Measurements from ENCODE around the gene PACC1. TPM values are rescaled to one million over a fixed set of nuclear protein-coding genes. Genes with fewer than 3 reads are reported as not detected.

Gene PACC1
- polyA plus RNA-seq, 1 experiment = 10.6 TPM

DNA sequence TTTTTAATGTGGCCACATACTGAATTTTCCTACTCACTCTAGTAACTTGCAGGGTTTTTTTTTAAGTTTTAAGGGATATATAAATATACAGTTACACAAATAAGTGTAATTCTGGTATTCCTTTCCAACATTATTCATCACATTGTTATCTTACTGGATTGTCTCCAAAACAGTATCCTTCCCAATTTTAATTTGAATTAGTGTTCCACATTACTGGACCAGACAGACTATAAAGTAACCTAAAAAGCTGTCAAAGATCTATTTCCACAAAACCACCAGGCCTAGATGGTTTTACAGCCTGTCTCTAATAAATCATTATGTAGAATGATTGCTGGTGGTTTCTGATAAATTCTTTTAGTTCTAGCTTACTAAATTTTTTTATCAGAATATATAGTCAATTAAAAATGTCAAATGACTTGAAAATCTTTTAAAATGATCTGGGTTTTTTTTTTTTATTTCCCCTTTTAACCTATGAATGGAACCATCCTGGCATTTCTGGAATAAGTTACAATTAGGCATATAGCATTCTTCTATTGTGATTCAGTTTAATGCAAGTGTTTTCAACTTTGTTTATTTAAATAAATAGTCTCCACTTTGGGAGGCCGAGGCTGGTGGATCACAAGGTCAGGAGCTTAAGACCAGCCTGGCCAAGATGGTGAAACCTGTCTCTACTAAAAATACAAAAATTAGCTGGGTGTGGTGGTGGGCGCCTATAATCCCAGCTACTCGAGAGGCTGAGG lies 59.3 kb downstream of the PACC1 start:
- TF ChIP-seq, protein P1, sequence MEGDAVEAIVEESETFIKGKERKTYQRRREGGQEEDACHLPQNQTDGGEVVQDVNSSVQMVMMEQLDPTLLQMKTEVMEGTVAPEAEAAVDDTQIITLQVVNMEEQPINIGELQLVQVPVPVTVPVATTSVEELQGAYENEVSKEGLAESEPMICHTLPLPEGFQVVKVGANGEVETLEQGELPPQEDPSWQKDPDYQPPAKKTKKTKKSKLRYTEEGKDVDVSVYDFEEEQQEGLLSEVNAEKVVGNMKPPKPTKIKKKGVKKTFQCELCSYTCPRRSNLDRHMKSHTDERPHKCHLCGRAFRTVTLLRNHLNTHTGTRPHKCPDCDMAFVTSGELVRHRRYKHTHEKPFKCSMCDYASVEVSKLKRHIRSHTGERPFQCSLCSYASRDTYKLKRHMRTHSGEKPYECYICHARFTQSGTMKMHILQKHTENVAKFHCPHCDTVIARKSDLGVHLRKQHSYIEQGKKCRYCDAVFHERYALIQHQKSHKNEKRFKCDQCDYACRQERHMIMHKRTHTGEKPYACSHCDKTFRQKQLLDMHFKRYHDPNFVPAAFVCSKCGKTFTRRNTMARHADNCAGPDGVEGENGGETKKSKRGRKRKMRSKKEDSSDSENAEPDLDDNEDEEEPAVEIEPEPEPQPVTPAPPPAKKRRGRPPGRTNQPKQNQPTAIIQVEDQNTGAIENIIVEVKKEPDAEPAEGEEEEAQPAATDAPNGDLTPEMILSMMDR (IDR thresholded peaks at IDR 0.05; ENCODE audit: low read depth, low read length) = no peak
- H3K27ac ChIP-seq (ENCODE audit: low read depth, low read length) = no peak overlapping the region
- DNase-seq (ENCODE audit: low read depth, low spot score) = no peak
- ChIA-PET CTCF (interaction anchor here (0.7 to 2.6 kb wide), 7 partner anchors 11 to 320 kb away, joined by 4 to 20 read pairs (median 5); partner anchors contain the start of genes DTL and INTS7), POLR2A (no interaction called here)
- H3K27me3 ChIP-seq (ENCODE audit: control insufficient read depth, insufficient read depth, low read length) = no peaks in the 10 kb centered on the region
- H3K4me3 ChIP-seq (ENCODE audit: low read depth, low read length) = no peak overlapping the region
- no peaks in the 10 kb centered on the region for H3K9me3 ChIP-seq (ENCODE audit: control insufficient read depth, insufficient read depth, low read length)

DNA sequence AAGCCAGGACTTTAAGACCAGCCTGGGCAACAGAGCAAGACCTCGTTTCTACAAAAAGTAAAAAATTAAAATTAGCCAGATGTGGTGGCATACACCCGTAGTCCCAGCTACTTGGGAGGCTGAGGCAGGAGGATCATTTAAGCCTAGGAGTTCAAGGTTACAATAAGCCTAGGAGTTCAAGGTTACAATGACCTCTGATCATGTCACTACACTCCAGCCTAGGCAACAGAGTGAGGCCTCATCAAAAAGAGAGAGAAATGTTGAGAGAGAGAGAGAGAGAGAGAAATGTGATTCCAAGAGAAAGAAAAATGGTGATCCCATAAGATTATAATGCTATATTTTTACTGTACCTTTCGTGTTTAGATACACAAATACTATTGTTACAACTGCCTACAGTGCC lies 60.2 kb downstream of the PACC1 start:
- ChIA-PET POLR2A (no interaction called here), CTCF (interaction anchor here (2.6 kb wide), 1 partner anchor 101 kb away, joined by 10 read pairs; no protein-coding TSS in a partner anchor)
- H3K27ac ChIP-seq (ENCODE audit: low read depth, low read length) = no peak overlapping the region

DNA sequence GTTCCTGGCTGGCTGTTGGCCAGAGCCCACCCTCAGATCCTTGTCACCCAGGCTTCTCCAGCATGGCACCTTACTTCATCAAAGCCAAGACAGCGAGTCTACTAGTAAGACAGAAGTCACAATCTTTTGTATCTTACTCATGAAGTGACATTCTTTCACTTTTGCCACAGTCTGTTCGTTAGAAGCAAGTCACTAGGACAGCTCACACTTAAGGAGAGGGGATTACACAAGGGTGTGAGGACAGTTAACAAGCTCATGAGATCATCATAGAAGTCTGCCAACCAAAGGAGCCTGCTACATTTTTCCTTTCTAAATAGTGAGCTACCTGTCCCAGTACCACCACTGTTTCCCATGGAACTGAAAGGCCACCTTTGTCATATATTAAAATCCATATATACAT lies 61.5 kb downstream of the PACC1 start:
- Histone ChIP-seq H3K4me3 (ENCODE audit: low read depth, low read length) (no peak overlapping the region), H3K9me3 (ENCODE audit: control insufficient read depth, insufficient read depth, low read length) (no peaks in the 10 kb centered on the region), H3K27ac (ENCODE audit: low read depth, low read length) (no peak overlapping the region), H3K27me3 (ENCODE audit: control insufficient read depth, insufficient read depth, low read length) (no peaks in the 10 kb centered on the region)
- POLR2A ChIA-PET = no interaction called here
- CTCF ChIA-PET = interaction anchor here (1.3 to 1.5 kb wide), 2 partner anchors 282 to 318 kb away, joined by 3 to 4 read pairs; partner anchors contain the start of genes DTL and INTS7
- TF ChIP-seq, protein P1 (IDR thresholded peaks at IDR 0.05; ENCODE audit: low read depth, low read length) = no peak
- DNase-seq (ENCODE audit: low read depth, low spot score) = no peak

More for the DNA sequence above, 60.2 kb downstream of the PACC1 start:
- H3K27me3 ChIP-seq (ENCODE audit: control insufficient read depth, insufficient read depth, low read length) = no peaks in the 10 kb centered on the region
- no peak for DNase-seq (ENCODE audit: low read depth, low spot score)
- no peak overlapping the region for H3K4me3 ChIP-seq (ENCODE audit: low read depth, low read length)
- TF ChIP-seq, protein P1 (IDR thresholded peaks at IDR 0.05; ENCODE audit: low read depth, low read length) = no peak
- H3K9me3 ChIP-seq (ENCODE audit: control insufficient read depth, insufficient read depth, low read length) = no peaks in the 10 kb centered on the region

DNA sequence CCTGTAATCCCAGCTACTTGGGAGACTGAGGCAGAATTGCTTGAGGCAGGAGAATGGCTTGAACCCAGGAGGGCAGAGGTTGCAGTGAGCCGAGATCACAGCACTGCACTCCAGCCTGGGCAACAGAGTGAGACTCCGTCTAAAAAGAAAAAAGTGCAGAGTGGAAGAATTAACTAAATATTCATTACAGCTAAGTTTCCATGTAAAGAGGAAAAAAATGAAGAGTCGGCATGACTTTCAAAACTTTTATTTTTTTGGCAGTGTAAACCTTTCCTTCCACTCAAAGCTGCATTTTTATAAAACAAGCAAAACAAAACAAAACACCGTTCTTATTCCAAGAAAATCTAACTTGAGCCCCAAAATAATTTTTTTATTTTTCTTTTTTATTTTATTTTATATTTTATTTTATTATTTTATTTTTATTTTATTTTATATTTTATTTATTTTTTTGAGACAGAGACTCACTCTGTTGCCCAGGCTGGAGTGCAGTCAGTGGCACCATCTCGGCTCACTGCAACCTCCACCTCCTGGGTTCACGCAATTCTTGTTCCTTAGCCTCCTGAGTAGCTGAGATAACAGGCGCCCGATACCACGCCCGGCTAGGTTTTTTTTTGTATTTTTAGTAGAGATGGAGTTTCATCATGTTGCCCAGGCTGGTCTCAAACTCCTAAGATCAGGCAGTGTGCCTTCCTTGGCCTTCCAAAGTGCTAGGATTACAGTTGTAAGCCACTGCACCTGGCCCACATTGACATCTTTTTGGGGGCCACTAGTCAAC lies 62.9 kb downstream of the PACC1 start:
- no peak for DNase-seq (ENCODE audit: low read depth, low spot score)
- H3K4me3 ChIP-seq (ENCODE audit: low read depth, low read length) = no peak overlapping the region
- ChIA-PET CTCF (interaction anchor here (0.8 to 1.4 kb wide), 4 partner anchors 17 to 316 kb away, joined by 3 to 8 read pairs (median 5); partner anchors contain the start of genes DTL and INTS7), POLR2A (no interaction called here)
- no peaks in the 10 kb centered on the region for H3K27me3 ChIP-seq (ENCODE audit: control insufficient read depth, insufficient read depth, low read length)
- H3K9me3 ChIP-seq (ENCODE audit: control insufficient read depth, insufficient read depth, low read length) = no peaks in the 10 kb centered on the region
- H3K27ac ChIP-seq (ENCODE audit: low read depth, low read length) = no peak overlapping the region
- TF ChIP-seq, protein P1 (IDR thresholded peaks at IDR 0.05; ENCODE audit: low read depth, low read length) = no peak
